Measurements from ENCODE around the gene KCNIP3.
"Not testable (repeated sequence)": the region's sequence is repeated elsewhere in the genome, so short reads cannot be mapped to it uniquely, and the experiment has no call there.

The KCNIP3 gene

GRCh38 chr2:95374451-95374920, 77.3 kb downstream of the KCNIP3 start:
- DNase-seq, result no peak

- DNase-seq, result no peak
Measured at GRCh38 chr2:95374921-95375471, 77.8 kb downstream of the KCNIP3 start.

DNA sequence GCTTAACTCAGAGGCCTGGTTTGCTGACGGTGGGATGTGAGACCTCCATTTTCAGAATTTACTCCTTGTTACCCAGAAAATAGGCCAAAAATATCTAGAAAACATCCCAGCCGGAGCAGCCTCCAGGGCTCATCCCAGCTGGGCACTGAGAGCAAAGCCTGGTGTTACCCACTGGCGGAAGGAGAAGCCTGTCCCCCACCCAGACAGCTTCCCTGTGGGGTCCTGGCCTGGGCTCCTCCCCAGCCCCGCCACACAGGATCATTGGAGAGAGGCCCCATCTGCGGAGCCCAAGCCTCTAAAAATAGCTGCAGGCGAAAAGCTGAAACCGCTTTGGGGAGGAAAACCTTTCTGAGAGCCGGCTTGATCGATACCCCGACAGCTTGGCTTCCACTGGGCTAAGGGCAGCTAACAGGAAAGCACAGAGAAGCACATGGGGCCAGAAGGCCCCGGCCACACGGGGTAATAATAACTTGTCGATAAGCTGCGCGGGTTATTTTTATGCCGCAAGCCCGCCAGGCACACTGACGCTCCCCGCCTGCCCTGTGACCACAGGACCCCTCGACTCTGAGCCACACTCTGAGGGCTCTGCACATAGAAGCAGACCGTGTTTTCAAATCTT, 78.5 kb downstream of the KCNIP3 start:
- DNase-seq, result no peak

- no peak for DNase-seq
Measured at GRCh38 chr2:95376311-95377215, 79.4 kb downstream of the KCNIP3 start.

DNA sequence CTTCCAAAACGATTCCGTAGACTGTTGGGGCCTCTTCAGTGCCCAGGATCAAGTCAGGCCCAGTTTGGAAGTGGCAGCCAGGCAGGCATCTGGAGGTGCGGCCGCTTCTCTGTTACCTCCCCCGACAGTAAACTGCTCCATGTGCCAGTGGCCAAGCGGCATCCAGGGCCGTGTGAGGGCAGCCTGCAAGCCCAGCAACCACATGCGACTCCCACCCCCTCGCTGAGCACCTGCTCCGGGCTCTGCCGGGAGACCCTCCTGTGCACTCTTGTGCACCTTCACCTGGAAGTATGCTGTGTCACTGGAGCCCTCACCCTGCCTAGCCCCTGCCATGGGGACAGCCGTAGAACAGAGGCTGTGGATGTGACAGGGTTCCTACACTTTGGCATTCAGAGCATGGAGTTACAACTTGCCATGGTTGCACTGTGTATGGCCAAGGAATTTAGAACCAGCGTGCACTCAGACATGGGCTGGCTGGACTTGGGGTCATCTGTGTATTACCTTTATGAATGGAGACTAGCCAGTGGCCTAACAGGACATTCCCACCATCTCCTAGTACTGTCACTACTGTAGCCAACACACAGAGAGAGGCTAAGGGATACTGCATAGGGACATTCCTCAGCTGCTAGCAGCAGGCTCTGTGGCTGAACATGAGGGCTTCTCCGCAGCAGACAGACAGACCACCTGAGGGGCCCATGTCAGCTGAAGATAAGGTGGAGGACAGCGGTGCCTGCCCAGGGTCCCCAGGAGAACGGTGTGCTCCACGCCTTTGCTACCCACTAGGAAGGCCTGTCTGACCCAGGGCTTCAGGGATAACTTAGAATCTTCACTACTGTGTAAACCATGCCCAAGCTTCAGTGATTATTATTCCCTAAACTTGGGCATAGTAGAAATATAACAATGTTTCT, 80.3 kb downstream of the KCNIP3 start:
- DNase-seq, result no peak

- not testable (repeated sequence) for DNase-seq
Measured at GRCh38 chr2:95378281-95378680, 81.1 kb downstream of the KCNIP3 start.

GRCh38 chr2:95379371-95379831, 82.3 kb downstream of the KCNIP3 start:
- DNase-seq, result no peak

GRCh38 chr2:95380280-95380679, 83.1 kb downstream of the KCNIP3 start:
- DNase-seq, result no peak

DNA sequence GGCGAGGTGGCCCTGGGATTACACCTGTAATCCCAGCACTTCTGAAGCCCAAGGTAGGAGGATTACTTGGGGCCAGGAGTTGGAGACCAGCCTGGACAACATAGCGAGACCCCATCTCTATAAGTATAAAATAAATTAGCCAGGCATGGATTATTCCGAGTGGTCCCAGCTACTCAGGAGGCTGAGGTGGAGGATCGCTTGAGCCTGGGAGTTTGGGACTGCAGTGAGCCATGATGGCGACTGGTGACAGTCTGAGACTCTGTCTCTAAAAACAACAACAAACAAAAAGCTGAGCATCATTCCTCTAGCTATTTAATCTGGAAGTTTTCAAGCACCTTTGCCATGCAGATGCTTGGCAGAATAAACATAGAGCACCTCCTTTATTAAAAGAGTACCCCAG, 83.6 kb downstream of the KCNIP3 start:
- no peak for DNase-seq

GRCh38 chr2:95381212-95382191, 84.4 kb downstream of the KCNIP3 start:
- DNase-seq, result no peak

- no peak for DNase-seq
Measured at GRCh38 chr2:95382192-95382591, 85.0 kb downstream of the KCNIP3 start.

DNA sequence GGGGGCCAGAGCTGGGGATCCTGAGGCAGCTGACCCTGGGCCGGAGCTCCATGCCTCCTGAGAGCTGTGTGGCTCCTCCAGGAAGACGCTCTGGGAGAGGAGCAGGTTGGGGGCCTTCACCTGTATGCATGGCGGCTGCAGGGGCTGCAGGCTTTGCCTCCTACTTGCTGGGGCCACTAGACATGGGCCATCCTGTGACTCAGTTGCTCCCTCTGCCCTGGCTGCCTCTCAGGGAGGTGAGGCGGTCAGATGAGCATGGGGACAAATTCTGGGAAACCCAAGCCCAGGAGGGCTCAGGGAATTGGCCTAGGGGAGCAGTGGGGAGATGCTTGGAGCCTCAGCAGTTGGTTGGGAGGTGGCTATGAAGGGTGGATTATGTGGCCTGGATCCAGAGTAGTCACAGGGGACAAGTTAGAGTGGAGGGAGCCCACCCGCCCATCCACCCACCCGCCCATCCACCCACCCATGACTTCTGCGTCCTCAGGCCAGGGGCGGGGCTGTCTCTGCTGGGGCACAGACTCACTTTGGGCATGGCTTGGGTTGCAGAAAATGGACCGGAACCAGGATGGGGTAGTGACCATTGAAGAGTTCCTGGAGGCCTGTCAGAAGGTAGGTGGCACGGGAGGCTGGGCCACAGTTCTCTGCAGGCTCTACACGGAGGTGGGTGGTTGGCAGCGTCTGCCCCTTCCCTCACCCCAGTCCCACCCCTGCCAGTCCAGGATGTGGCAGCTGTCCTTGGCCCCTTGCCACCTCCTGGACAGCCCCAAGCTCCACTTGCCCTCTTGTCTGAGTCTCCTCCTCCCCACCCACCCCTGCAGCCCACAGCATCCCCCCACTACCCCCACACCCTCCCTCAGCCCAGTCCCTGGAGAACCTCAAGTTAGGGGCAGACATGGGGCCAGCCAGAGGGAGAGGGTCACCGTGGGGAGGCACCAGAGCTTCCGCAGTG, 85.8 kb downstream of the KCNIP3 start:
- no peak for DNase-seq

GRCh38 chr2:95383635-95384027, 86.5 kb downstream of the KCNIP3 start:
- no peak for DNase-seq

DNA sequence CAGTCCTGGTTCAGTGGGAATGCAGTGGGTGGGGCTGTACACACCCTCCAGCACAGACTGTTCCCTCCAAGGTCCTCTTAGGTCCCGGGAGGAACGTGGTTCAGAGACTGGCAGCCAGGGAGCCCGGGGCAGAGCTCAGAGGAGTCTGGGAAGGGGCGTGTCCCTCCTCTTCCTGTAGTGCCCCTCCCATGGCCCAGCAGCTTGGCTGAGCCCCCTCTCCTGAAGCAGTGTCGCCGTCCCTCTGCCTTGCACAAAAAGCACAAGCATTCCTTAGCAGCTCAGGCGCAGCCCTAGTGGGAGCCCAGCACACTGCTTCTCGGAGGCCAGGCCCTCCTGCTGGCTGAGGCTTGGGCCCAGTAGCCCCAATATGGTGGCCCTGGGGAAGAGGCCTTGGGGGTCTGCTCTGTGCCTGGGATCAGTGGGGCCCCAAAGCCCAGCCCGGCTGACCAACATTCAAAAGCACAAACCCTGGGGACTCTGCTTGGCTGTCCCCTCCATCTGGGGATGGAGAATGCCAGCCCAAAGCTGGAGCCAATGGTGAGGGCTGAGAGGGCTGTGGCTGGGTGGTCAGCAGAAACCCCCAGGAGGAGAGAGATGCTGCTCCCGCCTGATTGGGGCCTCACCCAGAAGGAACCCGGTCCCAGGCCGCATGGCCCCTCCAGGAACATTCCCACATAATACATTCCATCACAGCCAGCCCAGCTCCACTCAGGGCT, 87.9 kb downstream of the KCNIP3 start:
- no peak for DNase-seq

DNA sequence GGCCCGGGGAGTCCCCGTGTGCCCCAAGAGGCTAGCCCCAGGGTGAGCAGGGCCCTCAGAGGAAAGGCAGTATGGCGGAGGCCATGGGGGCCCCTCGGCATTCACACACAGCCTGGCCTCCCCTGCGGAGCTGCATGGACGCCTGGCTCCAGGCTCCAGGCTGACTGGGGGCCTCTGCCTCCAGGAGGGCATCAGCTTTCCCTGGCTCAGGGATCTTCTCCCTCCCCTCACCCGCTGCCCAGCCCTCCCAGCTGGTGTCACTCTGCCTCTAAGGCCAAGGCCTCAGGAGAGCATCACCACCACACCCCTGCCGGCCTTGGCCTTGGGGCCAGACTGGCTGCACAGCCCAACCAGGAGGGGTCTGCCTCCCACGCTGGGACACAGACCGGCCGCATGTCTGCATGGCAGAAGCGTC, 88.4 kb downstream of the KCNIP3 start:
- no peak for DNase-seq

GRCh38 chr2:95386031-95386430, 88.9 kb downstream of the KCNIP3 start:
- DNase-seq, result no peak

DNA sequence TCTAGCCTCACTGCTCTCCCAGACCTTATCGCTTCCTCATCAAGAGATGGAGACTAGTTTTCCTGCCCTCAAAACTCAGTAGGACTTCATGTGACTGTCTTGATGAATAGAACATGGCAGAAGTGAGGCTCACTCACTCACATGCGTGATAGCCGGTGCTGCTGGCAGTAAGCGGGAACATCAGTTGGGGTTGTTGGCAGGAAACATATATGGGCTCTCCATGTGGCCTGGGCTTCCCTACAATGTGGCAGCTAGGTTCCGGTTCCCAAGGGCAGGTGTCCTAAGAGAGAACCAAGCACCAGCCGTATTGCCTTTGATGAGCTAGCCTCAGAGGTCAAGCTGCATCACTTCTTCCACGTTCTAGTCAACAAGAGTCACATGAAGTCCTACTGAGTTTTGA, 90.2 kb downstream of the KCNIP3 start:
- no peak for DNase-seq

DNA sequence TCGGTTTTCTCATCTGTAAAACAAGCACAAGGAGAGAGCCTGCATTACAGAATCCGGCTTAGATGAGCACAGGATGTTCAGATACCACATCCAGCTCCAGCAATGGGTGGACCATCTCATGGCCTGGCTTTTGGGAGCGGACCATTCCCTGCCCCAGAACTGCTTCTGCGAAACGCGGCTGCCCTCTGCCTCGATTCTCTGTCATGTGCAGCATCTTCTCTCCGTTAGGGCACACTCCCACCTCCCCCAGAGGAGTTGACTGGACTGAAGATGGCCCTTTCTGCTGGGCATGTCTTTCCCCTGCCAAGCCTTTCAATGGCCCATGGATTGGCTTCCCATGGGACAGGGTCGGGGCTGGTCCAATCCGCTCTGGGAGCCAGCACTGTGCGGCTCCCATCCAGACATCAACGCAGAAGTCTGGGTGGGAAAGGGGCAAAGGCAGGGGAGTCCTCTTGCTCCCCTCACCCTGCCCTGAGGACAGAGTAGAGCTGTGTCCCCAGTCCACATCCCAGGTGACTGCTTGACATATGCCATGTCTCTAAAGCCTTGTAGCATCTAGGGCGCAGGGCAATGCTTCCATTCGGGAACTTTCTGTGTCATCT, 91.0 kb downstream of the KCNIP3 start:
- DNase-seq, result no peak

DNA sequence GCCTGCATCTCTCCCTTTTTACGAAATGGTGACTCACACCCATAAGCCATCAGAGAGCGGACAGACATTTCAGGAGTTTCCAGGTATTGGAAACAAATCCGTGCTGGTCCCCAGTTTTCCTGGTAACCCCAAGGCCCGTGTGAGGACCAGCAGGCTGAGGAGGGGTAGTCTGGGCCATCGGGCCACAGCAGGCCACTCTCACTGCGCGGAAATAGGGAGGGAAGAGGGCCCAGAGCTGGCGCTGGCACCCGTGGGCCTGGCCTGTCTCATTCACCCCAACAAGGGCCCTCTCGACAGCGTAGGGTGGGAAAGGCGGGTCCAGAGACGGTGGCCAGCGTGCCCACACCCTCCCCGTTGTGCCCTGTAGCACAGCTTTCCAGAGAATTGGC, 91.7 kb downstream of the KCNIP3 start:
- DNase-seq, result no peak

Measured in stimulated activated CD4-positive, alpha-beta T cell treated with anti-CD3 and anti-CD28 coated beads, Interleukin-12 subunit alpha, Interleukin-12 subunit beta, amount 100 ng/mL, for 4 hours (primary cell).